ENCODE results near the gene SNAP47.

The SNAP47 gene

GRCh38 chr1:227732586-227733308, 2.5 kb upstream of the SNAP47 start:
- no peak for DNase-seq (ENCODE audit: low read depth)

GRCh38 chr1:227733309-227733705, 1.9 kb upstream of the SNAP47 start:
- no peak for DNase-seq (ENCODE audit: low read depth)

- DNase-seq (ENCODE audit: low read depth) = no peak
Observed at GRCh38 chr1:227733751-227734545, 1.3 kb upstream of the SNAP47 start.

- no peak for DNase-seq (ENCODE audit: low read depth)
Observed at GRCh38 chr1:227734546-227734855, 734 bp upstream of the SNAP47 start.

GRCh38 chr1:227735539-227736285, 477 bp downstream of the SNAP47 start:
- DNase-seq (ENCODE audit: low read depth) = no peak

- no peak for DNase-seq (ENCODE audit: low read depth)
Observed at GRCh38 chr1:227736814-227737432, 1.7 kb downstream of the SNAP47 start.

GRCh38 chr1:227738820-227739219, 3.6 kb downstream of the SNAP47 start:
- DNase-seq (ENCODE audit: low read depth) = no peak

GRCh38 chr1:227739636-227740035, 4.4 kb downstream of the SNAP47 start:
- DNase-seq (ENCODE audit: low read depth) = no peak

- no peak for DNase-seq (ENCODE audit: low read depth)
Observed at GRCh38 chr1:227740401-227740960, 5.2 kb downstream of the SNAP47 start.

- no peak for DNase-seq (ENCODE audit: low read depth)
Observed at GRCh38 chr1:227741166-227741870, 6.1 kb downstream of the SNAP47 start.

GRCh38 chr1:227742738-227743715, 7.8 kb downstream of the SNAP47 start:
- no peak for DNase-seq (ENCODE audit: low read depth)

- no peak for DNase-seq (ENCODE audit: low read depth)
Observed at GRCh38 chr1:227744668-227745067, 9.4 kb downstream of the SNAP47 start.

- DNase-seq (ENCODE audit: low read depth) = no peak
Observed at GRCh38 chr1:227745568-227746265, 10.5 kb downstream of the SNAP47 start.

GRCh38 chr1:227746676-227747075, 11.4 kb downstream of the SNAP47 start:
- no peak for DNase-seq (ENCODE audit: low read depth)

- DNase-seq (ENCODE audit: low read depth) = no peak
Observed at GRCh38 chr1:227747382-227747781, 12.1 kb downstream of the SNAP47 start.

GRCh38 chr1:227747948-227748495, 12.8 kb downstream of the SNAP47 start:
- DNase-seq (ENCODE audit: low read depth) = no peak

- DNase-seq (ENCODE audit: low read depth) = no peak
Observed at GRCh38 chr1:227748496-227749182, 13.4 kb downstream of the SNAP47 start.

- DNase-seq (ENCODE audit: low read depth) = no peak
Observed at GRCh38 chr1:227749225-227749624, 14.0 kb downstream of the SNAP47 start.
